DND-41 (cell line): ENCODE measurements around the gene EEF1AKMT1.

Source experiments
- EZH2 ChIP-seq: IDR thresholded peaks from 3 replicates; pipeline ENCODE4 v1.6.1; 2012; ENCODE audit warnings: borderline replicate concordance, low read depth, mild to moderate bottlenecking, moderate library complexity, low read length, inconsistent platforms; ENCODE audit not compliant: severe bottlenecking
- TF ChIP-seq, protein P1 (sequence below): IDR thresholded peaks from 2 replicates; pipeline ENCODE4 v1.5.1; 2012; ENCODE audit warnings: borderline replicate concordance, low read length, moderate library complexity, mild to moderate bottlenecking; ENCODE audit not compliant: poor library complexity, severe bottlenecking; ENCODE audit errors: extremely low read depth

- TF ChIP-seq, protein P1, sequence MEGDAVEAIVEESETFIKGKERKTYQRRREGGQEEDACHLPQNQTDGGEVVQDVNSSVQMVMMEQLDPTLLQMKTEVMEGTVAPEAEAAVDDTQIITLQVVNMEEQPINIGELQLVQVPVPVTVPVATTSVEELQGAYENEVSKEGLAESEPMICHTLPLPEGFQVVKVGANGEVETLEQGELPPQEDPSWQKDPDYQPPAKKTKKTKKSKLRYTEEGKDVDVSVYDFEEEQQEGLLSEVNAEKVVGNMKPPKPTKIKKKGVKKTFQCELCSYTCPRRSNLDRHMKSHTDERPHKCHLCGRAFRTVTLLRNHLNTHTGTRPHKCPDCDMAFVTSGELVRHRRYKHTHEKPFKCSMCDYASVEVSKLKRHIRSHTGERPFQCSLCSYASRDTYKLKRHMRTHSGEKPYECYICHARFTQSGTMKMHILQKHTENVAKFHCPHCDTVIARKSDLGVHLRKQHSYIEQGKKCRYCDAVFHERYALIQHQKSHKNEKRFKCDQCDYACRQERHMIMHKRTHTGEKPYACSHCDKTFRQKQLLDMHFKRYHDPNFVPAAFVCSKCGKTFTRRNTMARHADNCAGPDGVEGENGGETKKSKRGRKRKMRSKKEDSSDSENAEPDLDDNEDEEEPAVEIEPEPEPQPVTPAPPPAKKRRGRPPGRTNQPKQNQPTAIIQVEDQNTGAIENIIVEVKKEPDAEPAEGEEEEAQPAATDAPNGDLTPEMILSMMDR = no peak
- no peak for TF ChIP-seq EZH2
These were observed at the start of gene EEF1AKMT1 for GRCh38 chr13:20773194-20774080.
